GM21526 (cell line): ENCODE results near the gene SPTLC2.

ENCODE experiments used
- ATAC-seq: cut with Tn5 transposase; IDR thresholded peaks from one replicate; pipeline ENCODE4 v1.9.1; 2021; ENCODE audit warnings: moderate library complexity; ENCODE audit not compliant: unreplicated experiment, low FRiP score

The SPTLC2 gene

DNA sequence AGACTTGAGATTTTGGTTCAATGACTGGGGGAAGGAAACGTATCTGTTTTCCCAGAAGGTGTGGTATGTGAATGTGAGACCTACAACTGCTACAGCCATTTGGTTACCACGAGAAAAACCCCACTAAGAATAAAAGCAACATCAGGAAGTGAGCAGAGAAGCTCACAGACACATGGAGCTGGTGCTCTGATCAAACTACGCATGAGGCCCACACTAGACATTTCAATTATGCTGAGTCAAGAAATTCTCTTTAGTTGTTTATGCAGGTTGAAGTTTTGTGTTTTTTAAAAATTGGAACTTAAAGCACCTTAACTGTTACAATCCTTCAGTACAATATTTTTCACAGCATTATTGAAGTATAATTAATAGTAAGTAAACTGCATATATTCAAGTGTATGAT lies 8.9 kb upstream of the SPTLC2 start:
- no peak for ATAC-seq

GRCh38 chr14:77623201-77623600 lies 6.8 kb upstream of the SPTLC2 start:
- no peak for ATAC-seq

DNA sequence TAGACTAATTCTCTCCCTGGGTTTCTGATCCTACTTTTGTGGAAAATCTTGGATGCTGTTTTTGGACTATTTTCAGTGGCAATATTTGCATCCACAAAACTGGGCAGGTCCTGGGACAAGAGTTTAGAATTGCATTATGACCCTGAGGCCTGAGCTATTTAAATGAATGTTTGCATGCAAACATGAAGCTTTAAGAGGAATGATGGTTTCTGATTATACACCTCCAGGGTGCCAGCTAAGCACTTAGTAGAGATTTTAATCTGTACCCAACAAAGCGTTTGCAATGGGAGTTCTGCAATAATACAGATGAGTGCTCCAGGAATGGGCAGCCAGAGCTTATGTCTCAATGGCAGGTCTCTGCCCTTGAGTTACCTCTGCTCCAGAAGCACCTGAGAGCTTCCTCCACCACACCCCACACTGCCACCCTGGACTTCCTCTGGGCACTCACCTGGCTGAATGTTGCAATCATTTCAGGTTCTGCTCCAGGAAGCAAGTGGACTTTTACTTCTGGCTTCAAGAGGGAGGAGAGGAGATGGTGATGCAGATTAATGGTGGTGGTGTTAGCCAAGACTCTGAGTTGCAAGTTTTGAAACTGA lies 6.0 kb upstream of the SPTLC2 start:
- no peak for ATAC-seq

GRCh38 chr14:77620222-77620870 lies 3.9 kb upstream of the SPTLC2 start:
- no peak for ATAC-seq

- ATAC-seq: no peak
Observed at GRCh38 chr14:77618381-77618970, 2.0 kb upstream of the SPTLC2 start.

DNA sequence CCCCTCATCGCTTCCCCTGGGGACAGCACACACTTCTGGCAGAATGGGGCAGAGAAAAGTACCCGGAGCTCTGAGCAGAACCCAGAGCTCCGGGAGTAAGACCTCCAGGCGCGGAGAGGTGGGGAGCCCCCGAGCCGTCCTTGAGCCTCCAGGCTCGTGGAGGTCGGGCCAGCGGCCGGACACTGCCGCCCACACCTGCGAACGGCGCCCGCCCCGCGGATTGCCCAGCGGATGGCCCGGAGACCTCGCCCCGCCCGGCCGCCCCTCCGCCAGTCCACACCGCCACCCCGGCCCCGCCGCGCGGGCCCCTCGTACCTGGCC lies 344 bp downstream of the SPTLC2 start:
- ATAC-seq: peak; percentile 19

GRCh38 chr14:77615361-77616132 lies 890 bp downstream of the SPTLC2 start:
- no peak for ATAC-seq

GRCh38 chr14:77613201-77613600 lies 3.2 kb downstream of the SPTLC2 start:
- ATAC-seq: no peak

DNA sequence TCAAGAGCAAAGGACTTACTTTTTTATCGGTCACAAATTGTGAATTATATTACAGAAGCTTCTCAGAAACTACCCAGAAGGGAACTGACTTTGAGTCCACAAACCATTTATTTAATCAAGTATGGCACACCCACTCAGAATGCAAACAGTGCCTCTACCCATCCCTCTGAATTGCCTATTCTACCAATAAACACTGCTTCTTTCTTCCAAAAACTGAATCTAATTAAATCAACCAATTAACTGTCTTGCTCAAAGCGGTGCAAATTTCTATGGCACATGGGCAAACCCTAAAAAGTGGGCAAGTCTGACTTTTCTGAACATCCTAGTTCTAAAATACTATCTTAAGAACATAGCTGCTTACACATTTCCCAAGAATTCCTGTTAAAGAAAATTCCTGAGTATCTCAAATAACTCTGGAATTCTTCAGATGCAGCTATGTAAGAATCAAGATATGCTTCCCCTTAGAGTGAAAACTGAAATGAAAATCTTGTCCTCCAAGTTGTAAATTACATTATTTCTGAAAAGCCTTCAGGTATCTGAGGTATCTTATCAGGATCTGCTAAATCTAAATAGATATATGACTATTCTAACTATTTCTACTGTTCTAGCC lies 4.3 kb downstream of the SPTLC2 start:
- no peak for ATAC-seq

DNA sequence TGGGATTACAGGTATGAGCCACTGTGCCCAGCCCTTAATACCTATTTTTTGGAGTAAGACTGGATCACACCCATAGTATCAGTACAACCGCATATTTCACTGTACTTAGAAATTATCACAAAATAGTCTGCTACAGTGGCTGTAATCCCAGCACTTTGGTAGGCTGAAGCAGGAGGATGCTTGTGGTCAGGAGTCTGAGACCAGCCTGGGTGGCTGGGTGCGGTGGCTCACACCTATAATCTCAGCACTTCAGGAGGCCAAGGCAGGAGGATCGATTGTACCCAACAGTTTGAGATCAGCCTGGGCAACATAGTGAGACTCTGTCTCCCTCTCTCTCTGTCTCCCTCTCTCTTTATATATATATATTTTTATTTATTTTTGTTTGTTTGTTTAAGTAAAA lies 5.9 kb downstream of the SPTLC2 start:
- ATAC-seq: no peak

DNA sequence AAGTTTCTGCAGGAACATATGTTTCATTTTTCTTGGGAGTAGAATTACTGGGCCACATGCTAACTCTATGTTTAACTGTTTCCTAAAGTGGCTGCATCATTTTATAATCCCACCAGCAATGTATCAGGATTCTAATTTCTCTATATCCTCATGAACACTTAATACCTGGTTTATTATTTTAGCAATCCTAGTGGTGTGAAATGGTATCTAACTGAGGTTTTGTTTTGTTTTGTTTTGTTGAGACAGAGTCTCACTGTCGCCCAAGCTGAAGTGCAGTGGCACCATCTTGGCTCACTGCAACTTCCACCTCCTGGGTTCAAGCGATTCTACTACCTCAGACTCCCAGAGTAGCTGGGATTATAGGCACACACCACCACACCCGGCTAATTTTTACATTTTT lies 6.5 kb downstream of the SPTLC2 start:
- no peak for ATAC-seq

- ATAC-seq: no peak
Observed at GRCh38 chr14:77607741-77608302, 8.6 kb downstream of the SPTLC2 start.

DNA sequence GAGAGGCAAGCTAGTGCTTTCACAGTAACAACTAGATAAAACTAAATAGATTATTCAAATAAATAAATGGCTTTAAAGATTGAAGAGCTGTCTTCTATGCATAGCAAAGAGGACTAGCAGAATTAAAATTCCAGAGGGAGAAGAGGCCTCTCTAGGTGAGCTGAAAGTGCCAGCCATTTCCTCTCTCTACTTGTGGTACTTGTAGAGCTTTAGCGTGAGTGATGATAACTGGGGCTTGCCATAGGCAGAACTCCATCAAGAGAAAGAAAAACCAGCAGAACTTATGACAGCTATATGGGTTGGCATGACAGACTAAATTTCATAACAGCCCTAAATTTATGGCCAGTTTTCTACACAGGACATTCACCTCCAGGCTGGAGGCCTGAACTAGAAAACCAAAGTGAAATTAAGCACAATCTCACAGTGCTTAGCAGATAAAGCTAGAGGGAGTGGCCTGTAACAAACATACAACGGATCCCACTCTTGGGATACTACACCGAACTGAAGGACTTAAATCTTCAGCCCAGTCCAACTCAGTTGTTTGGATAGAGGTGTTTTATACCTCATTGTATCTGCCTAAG lies 11.0 kb downstream of the SPTLC2 start:
- no peak for ATAC-seq

GRCh38 chr14:77603654-77604255 lies 12.7 kb downstream of the SPTLC2 start:
- ATAC-seq: no peak

- ATAC-seq: no peak
Observed at GRCh38 chr14:77603031-77603430, 13.4 kb downstream of the SPTLC2 start.

- no peak for ATAC-seq
Observed at GRCh38 chr14:77601846-77602619, 14.4 kb downstream of the SPTLC2 start.

DNA sequence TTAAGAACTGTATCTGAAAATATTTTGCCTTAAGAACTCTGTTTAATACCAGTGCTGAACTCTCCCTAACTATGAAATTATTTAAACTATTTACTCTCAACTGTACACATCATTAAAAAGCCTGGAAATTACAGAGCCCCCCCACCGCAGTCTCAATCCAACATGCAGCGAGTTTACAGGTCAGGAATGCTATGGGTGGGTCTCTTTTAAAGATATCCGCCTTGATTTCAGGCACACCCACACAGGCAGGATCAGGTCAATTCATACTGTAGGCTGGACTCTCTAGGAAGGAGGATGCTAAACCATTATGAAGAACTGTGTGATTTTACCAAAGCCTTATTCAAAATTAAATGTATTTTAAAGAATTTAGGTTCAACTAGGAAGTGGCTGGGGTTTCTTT lies 16.5 kb downstream of the SPTLC2 start:
- no peak for ATAC-seq

DNA sequence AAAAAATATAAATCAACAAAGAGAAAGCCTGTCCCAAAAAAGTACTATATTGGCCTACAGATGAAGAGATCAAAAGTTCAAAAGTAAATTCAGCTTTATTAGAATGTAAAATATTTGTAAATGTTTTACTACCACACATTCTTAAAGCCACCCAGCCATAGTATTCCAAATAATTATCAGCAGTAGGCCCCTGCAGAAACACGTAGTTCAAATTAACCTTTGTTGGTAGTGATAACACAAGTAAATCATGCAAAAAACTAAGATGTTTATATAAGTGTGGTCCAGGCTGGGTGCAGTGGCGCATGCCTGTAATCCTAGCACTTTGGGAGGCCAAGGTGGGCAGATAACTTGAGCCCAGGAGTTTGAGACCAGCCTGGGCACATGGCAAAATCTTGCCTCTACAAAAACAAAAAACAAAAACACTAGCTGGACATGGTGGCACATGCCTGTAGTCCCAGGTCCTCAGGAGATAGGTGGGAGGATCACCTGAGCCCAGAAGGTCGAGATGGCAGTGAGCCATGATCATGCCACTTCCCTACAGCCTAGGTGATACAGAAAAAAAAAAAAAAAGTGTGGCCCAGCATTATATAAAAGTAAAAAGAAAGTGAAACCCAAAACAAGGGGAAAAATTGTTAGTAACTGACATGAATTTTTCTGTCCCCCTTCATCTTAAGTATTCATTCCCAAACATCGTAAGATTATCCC lies 17.9 kb downstream of the SPTLC2 start:
- no peak for ATAC-seq

GRCh38 chr14:77593501-77593961 lies 22.9 kb downstream of the SPTLC2 start:
- peak; percentile 68 for ATAC-seq
